ENCODE results near the gene GART. TPM values are rescaled to one million over a fixed set of nuclear protein-coding genes. Genes with fewer than 3 reads are reported as not detected.

Gene GART
- total and polyA plus RNA-seq, 2 of the 4 experiments (the other 2 are of a cell fraction) = 29.9 to 73.8 TPM

GRCh38 chr21:33480481-33481103 is 61.3 kb downstream of the GART start (continued):
- TF ChIP-seq RCOR1 (IDR thresholded peaks at IDR 0.05; ENCODE audit: insufficient replicate concordance, low read length) = no peak

- H3K9ac ChIP-seq (ENCODE audit: low read depth, low read length) = peak within 1 kb of the TSS; percentile 90
- H3K27me3 ChIP-seq (ENCODE audit: control insufficient read depth, insufficient read depth, low read length) = no peaks in the 10 kb centered on the region
- H2BK20ac ChIP-seq (ENCODE audit: low read depth, low read length) = no peak within 1 kb of the TSS
- peak within 1 kb of the TSS; percentile 88 for H4K5ac ChIP-seq (ENCODE audit: low read depth, low read length)
- H3K56ac ChIP-seq (ENCODE audit: extremely low read depth, insufficient read depth, low read length) = peak within 1 kb of the TSS; percentile 91
- peak within 1 kb of the TSS; percentile 81 for H2BK5ac ChIP-seq (ENCODE audit: low read depth, low read length, poor library complexity, severe bottlenecking)
- TF ChIP-seq MXI1 (IDR thresholded peaks at IDR 0.05; ENCODE audit: borderline replicate concordance, low read depth, low read length) (peak; percentile 53; the same call in 1 of the 2 replicates), RAD21 (IDR thresholded peaks at IDR 0.05; ENCODE audit: low read length) (peak; percentile 41; the same call in 1 of the 2 replicates), MAZ (IDR thresholded peaks at IDR 0.05; ENCODE audit: borderline replicate concordance, low read depth, low read length) (no peak; the same call in 1 of the 2 replicates), USF2 (IDR thresholded peaks at IDR 0.05; ENCODE audit: low read depth, low read length) (peak; percentile 35), CTCF (conservative IDR thresholded peaks at IDR 0.05; ENCODE audit: low read depth, low read length) (peak; percentile 51), POLR2A (IDR thresholded peaks at IDR 0.05; ENCODE audit: low read depth, low read length) (peak; percentile 89), MAFK (IDR thresholded peaks at IDR 0.05; ENCODE audit: low read depth, low read length) (no peak)
- no peaks in the 10 kb centered on the region for H3K9me3 ChIP-seq (ENCODE audit: control insufficient read depth, insufficient read depth, low read length)
- H3K27ac ChIP-seq (ENCODE audit: insufficient read depth, low read length) = peak within 1 kb of the TSS; percentile 88
- BruUV-seq (replicated peaks) = no TSS peak
- H3K18ac ChIP-seq (ENCODE audit: low read depth, low read length) = peak within 1 kb of the TSS; percentile 33
- dilution Hi-C loops (cut with HindIII; ENCODE audit: low sequenced_read_pairs, unreplicated experiment) = no loop called here
- peak within 1 kb of the TSS; percentile 97 for H3K4me3 ChIP-seq (ENCODE audit: insufficient read depth, low read depth, low read length)
- ATAC-seq (ENCODE audit: low read depth) = peak; percentile 93
- DNase-seq = peak; percentile 95
- peaks cover 6 to 24% of the 10 kb centered on the region in 2 experiments for H3K79me1 ChIP-seq (ENCODE audit: low read depth in 1 of 2, low read length in 2 of 2)
- WGBS, 2 experiments (ENCODE audit: extremely low coverage in 2 of 2, insufficient read length in 1 of 2) = 1% methylated on average over 40 of the region's 93 CpGs; no CpG with 5 or more reads in 1 of the 2 experiments
- H4K91ac ChIP-seq (ENCODE audit: insufficient read depth, low read depth, low read length) = peak within 1 kb of the TSS; percentile 78
- peak within 1 kb of the TSS; percentile 67 for H3K4ac ChIP-seq (ENCODE audit: low read depth, low read length)
- no peak within 1 kb of the TSS for H2AK5ac ChIP-seq (ENCODE audit: low read depth, low read length)
- H4K8ac ChIP-seq (ENCODE audit: low read depth in 2 of 2, low read length in 2 of 2) = peak within 1 kb of the TSS; percentile 78 to 81
- peak within 1 kb of the TSS; percentile 96 for H2AK9ac ChIP-seq (replicated peaks; ENCODE audit: low read depth, low read length, poor library complexity)
- ChIA-PET CTCF (interaction anchor here (0.6 kb wide), 1 partner anchor 34 kb away, joined by 4 read pairs; no protein-coding TSS in a partner anchor), POLR2A (ENCODE audit: unreplicated experiment) (interaction anchor here (0.5 to 1.5 kb wide), 4 partner anchors 11 to 607 kb away, joined by 3 to 6 read pairs (median 4); partner anchors contain the start of gene DNAJC28)
- 0 out of 2 replicates have a peak, but pooled peaks cover 2% of the 10 kb centered on the region for H3K36me3 ChIP-seq (ENCODE audit: control insufficient read depth, insufficient read depth, low read length)
- 0 out of 2 replicates have a peak, but pooled peaks cover 2% of the 10 kb centered on the region for H3K4me1 ChIP-seq (ENCODE audit: control insufficient read depth, insufficient read depth, low read length)
- H3K14ac ChIP-seq (replicated peaks; ENCODE audit: low read depth, low read length) = peak within 1 kb of the TSS; percentile 87
- intact Hi-C loops (cut with micrococcal nuclease) = no loop called here
- H3K9me1 ChIP-seq (ENCODE audit: insufficient read depth, low read length) = peaks cover 7% of the 10 kb centered on the region; the same call in 1 of the 2 replicates
- in situ Hi-C loops (cut with MboI; ENCODE audit: low sequenced_read_pairs) = no loop called here
- peak within 1 kb of the TSS; percentile 92 for H3K4me2 ChIP-seq (ENCODE audit: low read depth, low read length)
- H2AFZ ChIP-seq (replicated peaks; ENCODE audit: low read length, poor library complexity) = peak within 1 kb of the TSS; percentile 98
- H2BK120ac ChIP-seq (ENCODE audit: low read depth, low read length) = peak within 1 kb of the TSS; percentile 37; the same call in 1 of the 2 replicates
- H4K20me1 ChIP-seq (ENCODE audit: insufficient read depth, low read length) = 0 out of 2 replicates have a peak, but pooled peaks cover 5% of the 10 kb centered on the region
- H2BK15ac ChIP-seq (ENCODE audit: low read depth, low read length) = no peak within 1 kb of the TSS
- peak within 1 kb of the TSS; percentile 92 for H3K23ac ChIP-seq (ENCODE audit: low read depth, low read length)
These were observed 62.0 kb downstream of the GART start, which contains the start of gene TMEM50B for GRCh38 chr21:33479679-33480480. TMEM50B (minus strand) TSS chr21:33479974; CDS start chr21:33468885, 11,089 bp downstream.

Measured in IMR-90 (cell line).